ENCODE results near the gene CMC4.

GRCh38 chrX:155031657-155032056 is 39.3 kb downstream of the CMC4 start:
- TF ChIP-seq CTCF (conservative IDR thresholded peaks at IDR 0.05; ENCODE audit: low read length) (no peak), EZH2phosphoT487 (IDR thresholded peaks at IDR 0.05; ENCODE audit: borderline replicate concordance, low read depth, low read length) (no peak)

All from OCI-LY7 (cell line).